GM21526 (cell line): Measurements from ENCODE around the gene CTXND1.
"Not testable (repeated sequence)": the region's sequence is repeated elsewhere in the genome, so short reads cannot be mapped to it uniquely, and the experiment has no call there.

ENCODE experiments used
- ATAC-seq: cut with Tn5 transposase; IDR thresholded peaks from one replicate; pipeline ENCODE4 v1.9.1; 2021; ENCODE audit warnings: moderate library complexity; ENCODE audit not compliant: unreplicated experiment, low FRiP score

The CTXND1 gene

DNA sequence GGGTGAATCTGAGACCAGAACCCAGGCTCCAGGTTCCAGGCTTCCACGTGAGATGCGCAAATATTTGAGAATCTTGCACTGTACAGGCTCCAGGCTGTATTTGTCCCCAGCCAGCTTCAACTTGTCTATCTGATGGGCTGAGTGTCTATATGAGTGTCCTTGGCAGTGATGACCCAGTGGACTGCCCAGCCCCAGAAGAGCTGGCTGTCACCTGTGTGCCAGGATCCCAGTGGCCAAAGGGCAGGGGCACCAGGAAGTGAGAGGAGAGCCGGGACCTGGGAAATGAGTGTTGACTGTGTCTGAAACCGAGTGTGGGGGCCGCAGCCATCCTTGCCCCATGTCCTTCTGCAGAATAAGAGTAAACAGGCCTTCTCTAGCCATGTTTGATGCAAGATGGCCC is 88.8 kb downstream of the CTXND1 start:
- no peak for ATAC-seq

DNA sequence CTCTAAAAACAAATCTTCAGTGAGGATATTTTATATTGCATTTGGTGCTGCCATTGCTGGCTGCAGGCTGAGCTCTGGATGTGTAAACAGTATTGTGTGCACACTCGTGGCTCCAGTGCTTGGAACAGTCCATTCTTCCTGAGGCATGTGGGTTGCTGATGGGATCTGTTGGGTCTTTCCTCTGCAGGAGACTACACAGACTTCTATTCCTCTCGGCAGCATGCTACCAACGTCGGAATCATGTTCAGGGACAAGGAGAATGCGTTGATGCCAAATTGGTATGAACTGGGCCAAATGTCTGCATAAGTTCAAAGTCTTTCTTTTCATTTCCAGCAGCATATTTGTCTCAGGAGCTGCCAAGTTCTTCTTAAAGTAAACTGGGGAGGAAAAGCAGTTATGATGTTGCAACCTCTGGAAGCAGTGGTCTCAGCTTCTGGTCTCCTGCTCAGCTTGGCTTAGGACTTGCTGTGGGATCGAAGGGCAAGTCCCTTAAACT is 89.9 kb downstream of the CTXND1 start:
- no peak for ATAC-seq

DNA sequence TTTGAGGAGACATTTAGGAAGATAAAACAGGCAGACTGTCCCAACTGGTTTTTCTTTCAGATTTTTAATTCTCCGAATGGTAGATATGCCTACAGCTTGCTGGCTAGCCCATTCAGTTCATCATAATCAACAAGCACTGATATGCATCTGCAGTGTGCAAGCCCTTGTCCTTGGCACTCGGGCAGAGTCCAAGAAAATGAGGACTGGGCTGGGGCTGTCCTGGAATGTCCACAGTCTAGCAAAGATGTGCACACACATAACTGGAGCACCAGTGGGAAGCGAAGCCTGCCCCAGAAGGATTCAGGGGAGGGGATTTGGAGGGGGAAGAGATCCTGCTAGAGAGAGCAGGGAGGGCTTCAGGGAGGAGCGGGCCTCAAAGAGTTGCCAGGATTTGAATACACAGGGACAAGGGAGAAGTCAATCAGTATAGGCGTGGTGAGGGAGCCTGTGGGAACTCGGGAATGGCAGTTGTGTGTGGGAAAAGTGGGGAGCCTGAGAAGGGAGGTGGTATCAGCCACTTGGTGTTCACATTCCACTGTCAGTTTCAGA is 90.5 kb downstream of the CTXND1 start:
- ATAC-seq = no peak

DNA sequence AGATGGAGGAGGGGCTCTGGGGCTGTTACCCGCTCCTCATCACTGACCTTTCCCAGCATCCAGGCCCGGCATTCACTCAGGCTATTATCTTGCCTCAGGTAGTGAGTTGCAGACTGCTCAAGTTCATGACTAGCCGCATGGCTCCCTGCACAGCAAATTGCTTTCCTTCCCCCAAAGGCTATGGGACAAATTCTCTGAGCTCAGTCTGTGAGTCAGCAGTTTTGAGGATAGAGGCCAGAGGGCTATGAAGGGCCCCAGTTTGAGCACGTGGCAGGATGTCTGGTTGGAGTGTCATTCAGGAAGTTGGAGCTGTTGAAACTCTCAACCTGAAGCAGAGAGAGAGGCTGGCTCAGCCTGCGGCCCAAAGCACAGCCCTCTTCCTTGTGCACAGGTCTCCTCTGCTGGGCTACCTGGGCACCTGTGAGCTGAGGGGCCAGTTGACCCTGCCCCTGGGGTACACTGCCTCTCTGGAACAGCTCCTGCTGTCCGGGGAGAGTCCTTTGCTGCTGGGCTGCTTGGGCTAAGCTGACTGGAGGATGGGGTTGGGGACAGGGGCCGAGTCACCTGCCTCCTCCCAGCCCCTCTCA is 91.3 kb downstream of the CTXND1 start:
- ATAC-seq = peak; percentile 55

DNA sequence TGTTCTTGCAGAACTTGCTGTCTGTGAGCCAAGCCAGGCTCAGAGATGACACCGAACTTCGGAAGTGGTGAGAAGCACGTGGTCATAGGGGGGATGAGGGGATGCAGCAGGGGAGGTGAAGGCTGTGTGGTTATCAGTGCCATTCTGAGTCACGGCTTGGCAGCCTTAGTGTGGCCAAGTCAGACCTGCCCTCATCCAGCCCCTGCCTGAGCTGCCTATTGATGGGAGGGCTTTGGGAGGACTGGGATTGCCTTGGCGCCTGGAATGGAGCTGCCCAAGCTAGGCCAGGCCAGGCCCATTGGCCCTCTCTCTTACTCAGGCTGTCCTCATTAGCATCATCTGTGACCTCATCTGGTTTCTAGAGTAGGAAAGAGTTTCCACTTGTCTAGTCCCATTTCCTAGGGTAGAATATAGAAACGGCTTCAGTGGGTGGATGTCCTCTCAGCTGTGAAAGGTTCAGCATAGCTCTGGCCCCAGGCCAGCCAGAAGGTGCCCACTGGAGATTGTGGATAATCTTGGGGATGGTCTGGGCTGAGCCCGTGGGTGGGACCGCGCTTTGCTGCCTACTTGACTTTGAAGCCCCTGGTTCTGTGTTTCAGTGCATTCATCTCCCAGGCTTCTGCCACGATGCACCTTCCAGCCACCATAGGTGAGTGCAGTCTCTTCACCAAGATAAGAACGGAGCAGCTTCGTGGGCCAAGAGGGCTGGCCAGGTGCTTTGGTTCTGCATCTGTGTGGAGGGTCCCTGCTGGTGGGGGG is 92.0 kb downstream of the CTXND1 start:
- peak; percentile 40 for ATAC-seq

DNA sequence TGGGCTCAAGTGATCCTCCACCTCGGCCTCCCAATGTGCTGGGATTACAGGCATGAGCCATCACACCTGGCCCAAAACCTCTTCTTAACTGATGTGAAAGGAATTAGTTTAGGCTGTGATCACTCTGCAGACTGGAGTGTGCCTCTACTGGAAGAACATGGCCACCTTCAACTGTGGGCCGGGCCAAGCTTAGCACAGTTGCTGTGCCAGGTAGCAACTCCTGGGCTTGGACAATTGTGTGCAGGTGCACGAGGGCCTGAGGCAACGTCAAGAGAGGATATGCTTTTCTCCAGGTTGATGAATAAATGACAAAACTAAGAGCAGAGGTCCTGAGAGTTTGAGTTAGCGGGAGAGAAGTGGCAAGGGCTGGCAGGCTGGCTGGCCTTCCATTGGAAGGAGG is 92.7 kb downstream of the CTXND1 start:
- ATAC-seq = no peak

DNA sequence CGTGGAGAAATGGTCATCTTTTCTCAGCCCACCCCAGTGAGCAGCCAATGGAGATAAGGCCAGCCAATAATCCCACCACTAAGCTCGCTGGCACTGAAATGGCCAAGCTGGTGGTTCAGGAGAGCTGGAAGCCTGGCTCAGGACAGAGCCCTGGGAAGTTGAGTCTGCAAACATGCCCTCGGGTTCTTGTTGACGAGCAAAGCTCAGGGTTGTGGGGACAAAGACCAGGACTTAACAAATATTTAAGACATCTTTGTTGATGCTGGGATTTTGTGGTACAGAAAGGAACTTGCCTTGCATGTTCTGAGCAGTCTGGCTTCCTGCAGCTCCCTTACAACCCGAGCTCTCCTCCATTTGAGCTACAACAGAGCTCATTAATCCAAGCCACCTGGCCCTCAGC is 94.8 kb downstream of the CTXND1 start:
- ATAC-seq = no peak

DNA sequence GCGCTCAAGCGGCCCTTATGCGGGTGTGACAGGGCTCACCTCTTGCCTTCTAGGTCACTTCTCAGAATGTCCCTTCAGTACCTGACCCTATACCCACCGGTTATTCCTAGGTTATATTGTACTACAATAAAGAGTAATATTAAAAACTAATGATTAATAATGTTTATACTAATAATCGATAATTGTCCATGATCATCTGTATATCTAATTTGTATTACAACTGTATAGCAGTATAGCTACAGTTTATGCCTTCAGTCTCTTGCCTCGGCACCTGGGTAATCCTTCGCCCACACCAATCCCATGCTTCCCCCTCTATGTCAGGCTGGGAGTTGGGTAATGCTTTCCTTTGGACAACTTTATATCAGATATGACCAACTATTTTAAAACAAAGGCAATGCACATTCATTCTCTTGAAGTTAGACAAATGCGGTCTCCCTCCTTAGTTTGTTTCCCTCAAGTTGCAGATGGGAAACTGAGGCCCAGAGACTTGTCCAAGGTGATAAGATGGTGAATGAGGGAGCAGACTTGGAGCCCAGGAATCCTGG is 95.8 kb downstream of the CTXND1 start:
- no peak for ATAC-seq

DNA sequence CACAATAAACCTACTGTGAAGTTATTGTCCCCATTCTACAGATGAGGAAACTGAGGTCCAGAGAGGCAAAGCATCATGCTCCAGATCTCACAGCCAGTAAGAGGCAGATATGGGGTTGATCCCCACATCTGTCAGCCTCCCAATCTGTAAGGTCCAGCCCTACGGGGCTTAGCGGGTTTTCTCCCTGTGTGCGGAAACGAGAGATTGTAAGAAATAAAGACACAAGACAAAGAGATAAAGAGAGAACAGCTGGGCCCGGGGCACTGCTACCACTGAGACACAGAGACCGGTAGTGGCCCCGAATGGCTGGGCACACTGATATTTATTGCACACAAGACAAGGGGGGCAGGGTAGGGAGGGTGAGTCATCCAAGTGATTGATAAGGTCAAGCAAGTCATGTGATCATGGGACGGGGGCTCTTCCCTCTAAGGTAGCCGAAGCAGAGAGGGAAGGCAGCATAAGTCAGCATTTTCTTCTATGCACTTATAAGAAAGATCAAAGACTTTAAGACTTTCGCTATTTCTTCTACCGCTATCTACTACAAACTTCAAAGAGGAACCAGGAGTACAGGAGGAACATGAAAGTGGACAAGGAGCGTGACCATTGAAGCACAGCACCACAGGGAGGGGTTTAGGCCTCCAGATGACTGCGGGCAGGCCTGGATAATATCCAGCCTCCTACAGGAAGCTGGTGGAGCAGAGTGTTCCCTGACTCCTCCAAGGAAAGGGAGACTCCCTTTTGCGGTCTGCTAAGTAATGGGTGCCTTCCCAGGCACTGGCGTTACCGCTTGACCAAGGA is 96.4 kb downstream of the CTXND1 start:
- ATAC-seq = not testable (repeated sequence)

DNA sequence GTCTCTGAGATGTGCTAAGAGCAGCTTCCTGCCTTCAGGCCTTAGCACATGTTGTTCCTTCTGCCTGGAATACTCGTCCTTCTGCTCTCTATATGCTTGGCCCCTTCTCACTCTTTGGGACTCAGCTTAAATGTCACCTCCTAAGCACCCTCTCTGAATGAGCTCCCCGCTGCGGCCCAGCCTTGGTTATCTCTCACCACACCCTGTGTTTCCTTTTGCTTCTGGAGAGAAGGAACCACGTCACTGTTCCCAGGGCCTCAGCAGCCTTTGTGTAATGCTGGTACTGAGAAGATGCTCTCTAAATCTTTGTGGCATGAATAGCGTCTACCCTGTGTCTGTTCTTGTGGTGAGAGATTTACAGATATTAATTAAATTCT is 97.0 kb downstream of the CTXND1 start:
- ATAC-seq = no peak

DNA sequence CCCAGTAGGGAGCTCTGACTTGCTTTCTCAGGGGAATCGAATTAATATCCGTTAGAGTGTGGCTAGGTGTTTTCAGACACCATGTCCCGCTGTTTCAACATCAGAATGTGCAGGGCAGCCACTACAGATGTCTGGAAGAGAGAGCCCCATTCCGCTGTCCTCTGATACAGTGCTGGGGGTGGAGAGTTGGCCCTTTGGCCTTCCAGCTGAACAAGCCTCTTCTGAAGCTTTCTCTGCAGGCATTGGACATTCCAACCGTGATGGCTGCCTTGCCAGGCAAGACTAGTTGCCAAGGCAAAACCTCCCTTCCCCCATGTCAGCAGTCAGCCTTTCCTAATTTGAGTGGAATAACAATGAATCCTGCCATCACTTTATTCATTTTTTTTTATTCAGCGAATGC is 97.7 kb downstream of the CTXND1 start:
- ATAC-seq = no peak

DNA sequence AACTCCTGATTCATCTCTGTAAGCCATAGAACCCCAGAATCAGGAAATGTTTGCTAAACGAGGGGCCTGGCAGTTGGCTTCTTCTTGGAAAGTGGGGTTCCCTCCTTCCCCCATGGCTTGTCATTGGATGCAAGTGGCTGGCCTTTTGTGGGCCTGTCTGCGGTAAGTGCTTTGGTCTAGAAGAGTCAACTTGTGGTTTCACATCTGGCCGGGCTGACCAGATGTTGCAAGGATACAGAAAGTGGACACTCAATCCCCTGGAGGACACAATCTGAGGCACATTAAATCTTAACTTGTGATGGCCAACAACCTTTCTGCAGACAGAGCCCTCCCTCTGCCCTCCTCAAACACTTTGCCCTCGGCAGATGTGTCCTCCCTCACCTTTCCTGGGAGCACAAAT is 98.1 kb downstream of the CTXND1 start:
- ATAC-seq = no peak

DNA sequence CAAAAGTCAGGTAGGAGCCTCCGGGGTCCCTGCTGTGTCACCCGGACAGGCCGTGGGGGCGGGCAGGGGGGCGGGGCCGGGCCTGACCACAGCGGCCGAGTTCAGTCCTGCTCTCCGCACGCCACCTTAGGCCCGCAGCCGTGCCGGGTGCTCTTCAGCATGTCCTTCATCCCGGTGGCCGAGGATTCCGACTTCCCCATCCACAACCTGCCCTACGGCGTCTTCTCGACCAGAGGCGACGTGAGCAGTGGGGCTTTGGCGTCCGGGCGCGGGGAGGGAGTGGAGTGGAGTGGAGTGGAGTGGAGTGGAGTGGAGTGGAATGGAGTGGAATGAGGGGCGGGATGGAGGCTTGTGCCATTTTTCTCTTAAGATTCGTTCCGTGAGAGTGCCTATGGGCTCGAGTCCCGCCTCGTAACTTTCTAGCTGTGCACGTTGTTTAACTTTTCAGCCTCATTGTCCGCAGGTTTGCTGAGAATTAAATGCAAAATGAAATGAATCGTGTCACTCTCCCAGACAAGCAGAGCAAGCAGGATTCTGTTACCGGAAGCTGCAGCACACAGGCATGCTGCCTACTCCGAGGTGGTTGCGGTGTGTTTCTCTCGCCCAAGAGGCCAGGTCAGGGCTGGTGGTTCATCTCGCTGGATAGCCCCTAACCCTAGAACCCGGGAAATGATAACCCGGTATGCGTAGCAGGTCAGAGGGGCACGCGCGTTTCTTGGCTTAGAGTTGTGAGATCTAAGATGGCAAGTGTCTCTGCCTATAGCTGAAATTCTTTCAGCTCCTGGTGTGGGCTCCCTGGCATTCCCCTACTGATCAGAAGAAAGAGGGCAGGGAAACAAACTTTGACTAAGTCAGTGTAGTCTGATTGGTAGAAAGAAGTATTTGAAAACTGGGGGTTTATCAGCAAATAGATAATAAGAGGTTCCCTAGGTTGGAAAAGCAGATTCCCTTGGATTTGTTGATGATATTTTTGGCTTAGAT is 98.8 kb downstream of the CTXND1 start, which contains the start of gene FAH:
FAH (plus strand) TSS at position 104 of the 981 bp plus-strand sequence; CDS start at position 160, 56 bp downstream.
- ATAC-seq = peak; percentile 53

DNA sequence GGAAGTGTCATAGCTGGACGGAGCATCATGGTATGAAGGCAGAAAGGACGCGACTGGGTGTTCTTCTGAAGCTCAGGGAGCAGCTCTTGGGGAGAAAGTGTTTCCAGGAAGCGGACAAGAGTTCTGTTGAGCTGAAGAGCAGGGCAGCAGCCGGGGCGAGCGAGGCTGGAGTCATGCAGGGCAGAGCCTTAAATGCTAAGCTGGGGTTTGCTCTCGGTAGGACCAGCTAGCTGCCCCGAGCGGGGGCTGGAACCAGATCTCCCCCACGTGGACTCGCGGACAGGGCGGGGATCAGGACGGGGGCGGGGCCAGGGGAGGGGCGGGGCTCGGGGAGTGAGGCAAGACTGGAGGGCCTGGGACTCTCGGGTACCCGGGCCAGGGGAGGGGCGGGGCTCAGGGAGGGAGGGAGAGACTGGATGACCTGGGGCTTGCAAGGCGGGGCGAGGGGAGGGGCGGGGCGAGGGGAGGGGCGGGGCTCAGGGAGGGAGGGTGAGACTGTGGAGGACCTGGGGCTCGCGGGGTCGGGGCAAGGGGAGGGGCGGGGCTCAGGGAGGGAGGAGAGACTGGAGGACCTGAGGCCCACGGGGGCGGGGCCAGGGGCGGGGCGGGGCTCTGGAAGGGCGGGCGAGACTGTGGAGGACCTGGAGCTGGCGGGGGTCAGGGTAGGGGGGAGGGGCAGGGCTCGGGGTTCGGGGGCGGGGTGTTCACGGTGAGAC is 99.7 kb downstream of the CTXND1 start:
- ATAC-seq = peak; percentile 41

DNA sequence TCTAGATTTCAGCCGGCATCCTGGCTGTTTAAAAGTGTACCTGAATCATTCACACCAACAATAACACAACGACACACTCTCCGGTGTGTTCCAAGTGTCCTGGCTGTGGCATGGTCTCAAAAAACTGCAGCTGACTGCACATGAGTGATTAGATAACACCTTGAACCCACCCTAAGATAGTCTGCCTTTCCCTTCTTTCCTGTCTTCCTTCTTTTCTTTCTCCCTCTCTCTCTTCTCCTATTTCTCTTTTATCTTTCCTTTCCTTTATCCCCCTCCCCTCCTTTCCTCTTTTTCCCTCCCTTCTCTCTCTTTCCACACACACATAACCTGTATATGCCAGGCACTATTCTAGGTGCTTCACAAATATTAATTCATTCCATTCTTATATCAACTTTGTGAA is 100.4 kb downstream of the CTXND1 start:
- ATAC-seq = no peak

DNA sequence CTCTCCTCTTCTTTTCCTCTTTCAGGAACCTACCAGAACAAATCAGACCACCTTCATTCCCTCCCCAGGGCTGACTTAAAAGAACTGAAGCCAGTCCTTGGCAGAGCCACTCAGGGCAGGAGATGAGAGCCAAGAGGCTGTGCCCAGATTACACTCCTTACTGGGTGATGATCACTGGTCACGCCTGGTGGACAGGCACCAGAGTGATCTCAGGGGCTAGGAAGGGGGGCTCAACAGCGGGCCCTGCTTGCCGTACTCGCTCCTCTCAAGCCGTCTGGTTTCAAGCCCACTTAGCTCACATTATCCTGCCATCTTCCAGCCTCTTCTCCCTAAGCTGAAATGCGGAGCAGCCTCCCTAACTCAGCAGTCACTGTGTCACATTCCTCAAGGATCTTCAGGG is 100.9 kb downstream of the CTXND1 start:
- ATAC-seq = no peak
